LNCAP (cell line): ENCODE measurements around the gene SMIM41.
A peak's percentile ranks its signal among the peaks of the same experiment; 100 is the strongest.

ENCODE experiments used
- TF ChIP-seq, protein P1 (sequence below): fragments of 450-650 bp; IDR thresholded peaks from 2 replicates; pipeline ENCODE4 v1.5.1; 2017; ENCODE audit warnings: mild to moderate bottlenecking

SMIM41 gene

GRCh38 chr12:52097045-52097666 is 17.7 kb downstream of the SMIM41 start:
- TF ChIP-seq, protein P1, sequence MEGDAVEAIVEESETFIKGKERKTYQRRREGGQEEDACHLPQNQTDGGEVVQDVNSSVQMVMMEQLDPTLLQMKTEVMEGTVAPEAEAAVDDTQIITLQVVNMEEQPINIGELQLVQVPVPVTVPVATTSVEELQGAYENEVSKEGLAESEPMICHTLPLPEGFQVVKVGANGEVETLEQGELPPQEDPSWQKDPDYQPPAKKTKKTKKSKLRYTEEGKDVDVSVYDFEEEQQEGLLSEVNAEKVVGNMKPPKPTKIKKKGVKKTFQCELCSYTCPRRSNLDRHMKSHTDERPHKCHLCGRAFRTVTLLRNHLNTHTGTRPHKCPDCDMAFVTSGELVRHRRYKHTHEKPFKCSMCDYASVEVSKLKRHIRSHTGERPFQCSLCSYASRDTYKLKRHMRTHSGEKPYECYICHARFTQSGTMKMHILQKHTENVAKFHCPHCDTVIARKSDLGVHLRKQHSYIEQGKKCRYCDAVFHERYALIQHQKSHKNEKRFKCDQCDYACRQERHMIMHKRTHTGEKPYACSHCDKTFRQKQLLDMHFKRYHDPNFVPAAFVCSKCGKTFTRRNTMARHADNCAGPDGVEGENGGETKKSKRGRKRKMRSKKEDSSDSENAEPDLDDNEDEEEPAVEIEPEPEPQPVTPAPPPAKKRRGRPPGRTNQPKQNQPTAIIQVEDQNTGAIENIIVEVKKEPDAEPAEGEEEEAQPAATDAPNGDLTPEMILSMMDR: no peak

DNA sequence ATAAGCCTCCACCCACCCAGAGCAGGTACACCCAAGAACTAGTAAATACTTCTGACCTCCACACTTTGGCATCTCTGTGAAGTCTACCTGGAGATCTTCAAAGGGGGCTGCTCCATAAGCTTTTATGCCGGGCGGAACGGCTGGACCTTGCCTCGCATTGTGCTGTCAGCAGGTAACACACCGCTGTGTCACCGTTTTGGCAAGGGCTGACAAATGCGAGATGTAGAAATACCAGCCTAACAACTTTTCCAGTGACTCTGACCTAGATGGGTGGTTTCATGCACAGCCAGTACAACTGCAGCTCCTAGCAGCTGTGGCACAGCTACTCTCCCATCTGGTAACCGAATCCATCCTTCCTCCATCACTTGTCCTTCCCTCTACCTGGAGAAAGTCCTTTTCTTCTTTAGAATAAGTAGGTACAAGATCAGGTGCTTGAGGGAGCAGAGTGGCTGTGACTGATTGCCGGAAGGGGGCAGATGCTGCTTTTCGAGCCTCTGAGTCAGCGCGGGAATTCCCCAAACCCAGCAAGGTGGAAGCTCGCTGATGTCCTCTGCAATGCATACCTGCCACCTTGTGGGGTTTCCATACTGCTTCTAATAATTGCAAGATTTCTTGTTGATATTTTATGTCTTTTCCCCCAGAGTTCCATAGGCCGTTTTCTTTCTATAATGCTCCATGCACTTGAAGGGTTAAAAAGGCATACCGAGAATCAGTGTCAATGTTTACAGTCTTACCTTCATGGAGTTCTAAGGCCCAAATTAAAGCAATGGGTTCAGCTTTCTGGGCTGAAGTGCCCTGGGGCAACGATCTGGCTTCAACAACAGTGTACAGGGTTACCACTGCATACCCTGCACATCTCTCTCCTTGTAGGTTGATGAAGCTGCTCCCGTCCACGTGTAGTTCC is 37.0 kb downstream of the SMIM41 start:
- TF ChIP-seq, protein P1: peak; percentile 35; the same call in 1 of the 2 replicates

DNA sequence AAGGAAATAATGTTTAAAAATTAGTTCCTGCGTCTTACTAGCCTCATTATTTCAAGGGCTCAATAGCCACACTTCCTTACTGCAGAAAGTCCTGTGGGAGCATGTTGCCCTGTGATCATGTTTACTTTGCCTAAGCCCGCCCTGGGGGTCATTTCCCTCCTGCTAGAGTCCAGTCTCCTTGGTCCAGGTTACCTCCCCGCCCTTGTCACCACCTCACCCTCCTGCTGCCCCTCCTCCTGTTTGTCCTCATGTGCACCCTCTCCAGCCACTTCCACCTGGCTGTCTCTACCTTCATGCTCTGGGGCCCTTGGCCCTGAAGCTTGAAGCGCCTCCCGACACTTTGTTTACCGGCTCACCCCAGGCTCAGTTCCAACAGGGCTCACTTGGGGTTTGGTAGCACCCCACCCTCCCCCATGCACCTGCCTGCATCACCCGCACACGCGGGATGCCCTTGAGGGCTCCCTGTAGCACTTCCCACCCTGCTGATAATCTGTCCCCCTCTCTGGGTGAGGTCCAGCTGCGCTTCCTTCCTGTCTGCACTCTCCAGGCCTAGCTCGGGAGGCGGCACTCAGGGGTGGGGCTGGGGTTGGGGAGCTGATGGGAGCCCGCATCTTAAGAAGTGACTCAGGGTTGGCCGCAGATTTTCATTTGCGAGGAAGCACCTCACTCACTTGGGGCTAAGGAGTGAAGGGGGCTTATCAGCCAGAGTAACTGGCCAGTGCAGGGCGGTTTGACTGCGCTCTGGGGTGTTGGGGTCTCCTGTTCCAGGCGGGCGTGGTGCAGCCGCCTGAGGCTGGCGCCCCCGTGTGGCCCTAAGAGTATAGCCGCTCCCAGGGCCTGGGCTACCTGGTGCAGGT is 40.1 kb downstream of the SMIM41 start:
- TF ChIP-seq, protein P1: peak; percentile 57

GRCh38 chr12:52120951-52121823 is 41.7 kb downstream of the SMIM41 start:
- TF ChIP-seq, protein P1: no peak

GRCh38 chr12:52121824-52122539 is 42.5 kb downstream of the SMIM41 start:
- TF ChIP-seq, protein P1: peak; percentile 81

DNA sequence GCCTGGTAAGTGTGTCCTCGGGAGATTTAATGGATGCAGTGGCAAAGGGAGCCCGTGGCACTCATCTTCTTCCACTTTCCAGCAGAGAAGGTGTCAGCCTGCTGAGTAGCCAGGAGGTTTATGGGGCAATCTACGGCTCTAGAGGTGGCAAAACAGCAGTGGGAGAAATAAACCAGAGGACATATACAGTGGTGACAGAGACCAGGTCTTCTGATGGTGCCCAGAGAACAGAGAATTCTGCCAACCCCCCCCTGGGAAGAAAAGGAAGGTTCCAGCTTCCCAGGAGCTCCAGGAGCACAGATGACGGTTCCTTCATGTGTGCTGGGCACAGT is 43.0 kb downstream of the SMIM41 start:
- TF ChIP-seq, protein P1: no peak
